ENCODE results near the gene UBE2F.

The UBE2F gene

DNA sequence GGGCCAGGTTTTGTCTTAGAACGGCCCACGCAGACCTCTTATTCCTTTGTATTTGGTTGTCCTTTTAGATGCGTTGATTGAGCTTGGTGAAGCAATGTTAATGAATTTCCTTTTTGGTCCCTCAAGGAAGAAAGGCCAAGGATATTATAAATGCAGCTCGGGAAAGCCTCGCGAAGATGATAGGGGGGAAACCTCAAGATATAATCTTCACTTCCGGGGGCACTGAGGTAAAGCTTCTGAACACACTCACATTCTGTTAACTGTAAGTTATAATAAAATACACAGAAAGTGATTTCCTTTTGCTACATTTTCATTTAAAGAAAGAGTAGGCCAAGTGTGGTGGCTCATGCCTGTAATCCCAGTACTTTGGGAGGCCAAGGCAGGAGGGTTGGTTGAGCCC is 101.1 kb downstream of the UBE2F start:
- DNase-seq (ENCODE audit: low read depth): no peak
- Histone ChIP-seq H3K36me3 (ENCODE audit: control insufficient read depth, insufficient read depth, low read length, severe bottlenecking) (peaks cover 47% of the 10 kb centered on the region), H3K9me3 (ENCODE audit: control insufficient read depth, low read length) (peaks cover 11% of the 10 kb centered on the region), H3K4me3 (ENCODE audit: low read length) (no peak overlapping the region), H3K9ac (ENCODE audit: low read length) (no peak overlapping the region), H3K27me3 (replicated peaks; ENCODE audit: control insufficient read depth, insufficient read depth, low read length) (no peaks in the 10 kb centered on the region), H3K4me1 (ENCODE audit: control insufficient read depth, insufficient read depth, low read length) (peaks cover 5% of the 10 kb centered on the region)

DNA sequence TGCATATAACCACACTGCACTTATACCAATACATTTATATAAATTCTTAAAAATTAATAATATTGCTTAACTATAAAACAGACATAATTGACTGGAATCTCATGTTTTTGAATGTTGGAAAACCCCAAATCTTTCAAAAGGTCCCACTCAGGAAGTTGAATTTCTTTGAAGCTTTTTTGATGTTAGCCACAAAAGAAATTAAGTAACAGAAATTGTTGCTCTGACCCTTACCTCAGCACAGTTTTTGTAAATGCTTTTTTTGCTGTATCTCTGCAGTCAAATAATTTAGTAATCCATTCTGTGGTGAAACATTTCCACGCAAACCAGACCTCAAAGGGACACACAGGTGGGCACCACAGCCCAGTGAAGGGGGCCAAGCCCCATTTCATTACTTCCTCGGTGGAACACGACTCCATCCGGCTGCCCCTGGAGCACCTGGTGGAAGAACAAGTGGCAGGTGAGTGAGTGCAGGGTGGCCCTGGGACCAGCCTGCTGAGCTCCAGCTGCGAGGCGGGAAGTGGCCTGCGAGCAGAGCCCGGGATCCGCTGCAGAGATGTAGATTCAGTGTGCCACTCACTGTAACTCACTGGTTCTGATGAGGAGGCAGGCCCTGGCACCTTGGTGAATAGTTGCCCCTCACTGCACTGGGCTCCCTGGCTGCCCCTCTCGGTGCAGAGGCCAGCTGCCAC is 102.4 kb downstream of the UBE2F start:
- peaks cover 5% of the 10 kb centered on the region for H3K4me1 ChIP-seq (ENCODE audit: control insufficient read depth, insufficient read depth, low read length)
- H3K9me3 ChIP-seq (ENCODE audit: control insufficient read depth, low read length): peaks cover 21% of the 10 kb centered on the region
- no peak overlapping the region for H3K9ac ChIP-seq (ENCODE audit: low read length)
- no peak overlapping the region for H3K4me3 ChIP-seq (ENCODE audit: low read length)
- no peak for DNase-seq (ENCODE audit: low read depth)
- H3K27me3 ChIP-seq (replicated peaks; ENCODE audit: control insufficient read depth, insufficient read depth, low read length): no peaks in the 10 kb centered on the region
- peaks cover 52% of the 10 kb centered on the region for H3K36me3 ChIP-seq (ENCODE audit: control insufficient read depth, insufficient read depth, low read length, severe bottlenecking)

DNA sequence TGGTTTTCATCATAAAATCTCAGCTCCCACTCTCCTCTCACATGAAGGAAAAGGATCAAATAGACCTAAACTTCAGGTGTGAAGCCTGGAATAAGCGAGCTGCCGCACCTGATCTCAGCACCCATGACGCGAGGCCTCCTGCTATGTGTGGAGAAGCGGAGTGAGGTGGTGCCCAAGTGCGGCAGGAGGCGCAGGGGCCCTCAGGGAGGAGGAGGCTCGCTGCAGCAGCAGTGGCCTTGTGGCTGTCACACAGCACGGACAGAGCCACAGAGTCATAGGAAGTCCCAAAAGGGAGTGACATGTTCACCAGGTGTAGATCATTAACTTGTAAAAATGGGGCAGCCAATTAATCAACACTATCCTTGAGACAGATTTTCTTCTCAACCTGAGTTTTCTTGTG is 103.1 kb downstream of the UBE2F start:
- Histone ChIP-seq H3K9ac (ENCODE audit: low read length) (no peak overlapping the region), H3K36me3 (ENCODE audit: control insufficient read depth, insufficient read depth, low read length, severe bottlenecking) (peaks cover 47% of the 10 kb centered on the region), H3K27me3 (replicated peaks; ENCODE audit: control insufficient read depth, insufficient read depth, low read length) (no peaks in the 10 kb centered on the region), H3K4me1 (ENCODE audit: control insufficient read depth, insufficient read depth, low read length) (peaks cover 5% of the 10 kb centered on the region), H3K4me3 (ENCODE audit: low read length) (no peak overlapping the region), H3K9me3 (ENCODE audit: control insufficient read depth, low read length) (peaks cover 21% of the 10 kb centered on the region)
- no peak for DNase-seq (ENCODE audit: low read depth)

DNA sequence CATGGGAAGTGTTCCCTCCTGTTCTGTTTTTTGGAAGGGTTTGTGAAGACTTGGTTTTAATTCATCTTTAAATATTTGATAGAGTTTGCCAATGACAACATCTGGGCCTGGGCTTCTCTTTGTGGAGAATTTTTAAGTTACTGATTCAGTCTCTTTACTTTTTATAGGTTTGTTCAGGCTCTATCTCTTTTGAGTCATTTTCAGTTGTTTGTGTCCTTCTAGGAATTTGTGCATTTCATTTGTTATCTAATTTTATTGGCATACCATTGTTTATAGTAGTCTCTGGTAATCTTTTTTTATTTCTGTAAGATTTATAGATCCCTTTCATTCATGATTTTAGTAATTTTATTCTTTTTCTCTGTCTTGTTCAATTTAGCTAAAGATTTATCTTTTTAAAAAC is 108.6 kb downstream of the UBE2F start:
- Histone ChIP-seq H3K27me3 (replicated peaks; ENCODE audit: control insufficient read depth, insufficient read depth, low read length) (no peaks in the 10 kb centered on the region), H3K9me3 (ENCODE audit: control insufficient read depth, low read length) (peaks cover 25% of the 10 kb centered on the region), H3K36me3 (ENCODE audit: control insufficient read depth, insufficient read depth, low read length, severe bottlenecking) (peaks cover 20% of the 10 kb centered on the region), H3K4me1 (ENCODE audit: control insufficient read depth, insufficient read depth, low read length) (no peaks in the 10 kb centered on the region), H3K9ac (ENCODE audit: low read length) (no peak overlapping the region), H3K4me3 (ENCODE audit: low read length) (no peak overlapping the region)
- no peak for DNase-seq (ENCODE audit: low read depth)

DNA sequence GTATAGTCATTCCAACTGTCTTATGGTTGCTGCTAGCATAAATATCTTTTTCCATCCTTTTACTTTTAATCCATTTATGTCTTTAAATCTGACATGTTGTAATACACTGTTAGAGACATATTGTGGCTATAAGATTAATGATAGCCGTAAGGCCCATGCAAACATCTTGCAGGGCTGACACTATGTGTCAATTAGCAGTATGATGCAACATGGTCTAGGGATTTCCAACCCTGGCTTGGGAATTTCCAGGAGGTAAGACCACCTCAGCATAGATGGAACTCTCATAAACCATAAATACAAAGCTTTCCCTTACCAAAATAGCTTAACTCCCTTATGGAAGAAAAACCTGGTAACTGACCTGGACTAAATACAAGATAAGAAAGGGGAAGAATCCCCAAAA is 110.5 kb downstream of the UBE2F start:
- H3K4me3 ChIP-seq (ENCODE audit: low read length): no peak overlapping the region
- H3K9me3 ChIP-seq (ENCODE audit: control insufficient read depth, low read length): peaks cover 20% of the 10 kb centered on the region
- H3K36me3 ChIP-seq (ENCODE audit: control insufficient read depth, insufficient read depth, low read length, severe bottlenecking): peaks cover 23% of the 10 kb centered on the region
- no peak for DNase-seq (ENCODE audit: low read depth)
- H3K9ac ChIP-seq (ENCODE audit: low read length): no peak overlapping the region
- no peaks in the 10 kb centered on the region for H3K4me1 ChIP-seq (ENCODE audit: control insufficient read depth, insufficient read depth, low read length)
- H3K27me3 ChIP-seq (replicated peaks; ENCODE audit: control insufficient read depth, insufficient read depth, low read length): no peaks in the 10 kb centered on the region

DNA sequence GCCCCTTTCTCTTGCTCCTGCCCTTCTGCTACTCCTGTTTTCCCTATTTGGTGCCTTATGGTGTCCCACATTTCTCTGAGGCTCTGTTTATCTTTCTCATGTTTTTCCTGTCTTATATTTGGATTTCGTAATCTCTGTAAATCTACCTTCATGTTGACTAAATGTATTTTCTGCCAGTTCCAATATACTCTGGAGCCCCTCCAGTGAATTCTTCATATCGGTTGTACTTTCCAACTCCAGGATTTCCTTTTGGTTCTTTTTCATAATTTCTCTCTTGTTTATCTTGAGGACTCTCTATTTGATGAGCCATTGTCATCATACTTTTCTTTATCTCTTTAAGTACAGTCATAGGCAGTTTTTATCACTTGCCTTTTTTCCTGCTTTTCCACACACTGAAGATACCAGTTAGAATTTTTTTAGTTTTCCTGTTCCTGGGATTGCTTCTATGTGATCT is 113.1 kb downstream of the UBE2F start:
- H3K4me1 ChIP-seq (ENCODE audit: control insufficient read depth, insufficient read depth, low read length): no peaks in the 10 kb centered on the region
- no peak overlapping the region for H3K9ac ChIP-seq (ENCODE audit: low read length)
- peaks cover 27% of the 10 kb centered on the region for H3K36me3 ChIP-seq (ENCODE audit: control insufficient read depth, insufficient read depth, low read length, severe bottlenecking)
- H3K27me3 ChIP-seq (replicated peaks; ENCODE audit: control insufficient read depth, insufficient read depth, low read length): no peaks in the 10 kb centered on the region
- no peak overlapping the region for H3K4me3 ChIP-seq (ENCODE audit: low read length)
- peaks cover 4% of the 10 kb centered on the region for H3K9me3 ChIP-seq (ENCODE audit: control insufficient read depth, low read length)
- no peak for DNase-seq (ENCODE audit: low read depth)

DNA sequence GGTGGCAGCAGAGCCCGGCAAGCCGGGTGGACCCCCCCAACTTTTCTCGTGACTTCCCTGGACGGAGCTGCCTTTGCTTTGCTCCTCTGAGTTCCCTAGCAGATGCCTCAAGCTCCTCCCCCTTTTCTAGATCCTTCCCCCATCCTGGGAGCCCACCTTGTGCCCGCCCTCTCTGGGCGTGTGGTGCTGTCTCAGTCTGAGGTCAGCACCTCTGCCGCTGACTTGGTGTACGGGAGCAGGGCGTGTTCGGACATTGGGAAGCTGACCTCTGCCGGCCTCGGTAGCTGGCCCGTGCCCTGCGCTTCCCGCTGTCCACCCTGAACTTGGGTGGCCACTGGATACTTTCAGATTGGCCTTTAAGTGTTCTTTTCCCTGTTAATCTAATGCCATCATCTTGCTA is 113.7 kb downstream of the UBE2F start:
- H3K36me3 ChIP-seq (ENCODE audit: control insufficient read depth, insufficient read depth, low read length, severe bottlenecking): peaks cover 29% of the 10 kb centered on the region
- no peak for DNase-seq (ENCODE audit: low read depth)
- no peak overlapping the region for H3K9ac ChIP-seq (ENCODE audit: low read length)
- no peaks in the 10 kb centered on the region for H3K27me3 ChIP-seq (replicated peaks; ENCODE audit: control insufficient read depth, insufficient read depth, low read length)
- no peaks in the 10 kb centered on the region for H3K4me1 ChIP-seq (ENCODE audit: control insufficient read depth, insufficient read depth, low read length)
- H3K9me3 ChIP-seq (ENCODE audit: control insufficient read depth, low read length): peaks cover 4% of the 10 kb centered on the region
- H3K4me3 ChIP-seq (ENCODE audit: low read length): no peak overlapping the region

DNA sequence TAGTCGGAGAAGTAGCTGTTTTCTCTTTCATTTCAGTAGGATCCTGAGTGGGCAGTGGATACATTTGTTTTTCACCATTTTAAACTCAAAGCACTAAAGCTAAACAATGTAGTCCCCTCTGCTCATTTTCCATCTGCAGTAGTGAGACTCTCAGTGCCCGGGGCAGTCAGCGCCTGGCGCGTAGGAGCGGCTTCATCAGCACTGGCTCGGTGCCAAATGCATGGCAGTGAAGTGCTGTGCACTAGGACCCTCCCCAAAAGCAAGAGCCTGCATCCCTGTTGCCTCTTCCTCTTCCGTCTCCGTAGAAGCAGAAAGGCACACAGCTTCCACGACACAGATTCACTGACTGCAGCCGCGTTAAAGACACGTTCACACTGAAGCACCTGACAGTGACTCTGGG is 114.3 kb downstream of the UBE2F start:
- Histone ChIP-seq H3K9me3 (ENCODE audit: control insufficient read depth, low read length) (peaks cover 4% of the 10 kb centered on the region), H3K36me3 (ENCODE audit: control insufficient read depth, insufficient read depth, low read length, severe bottlenecking) (peaks cover 29% of the 10 kb centered on the region), H3K4me1 (ENCODE audit: control insufficient read depth, insufficient read depth, low read length) (no peaks in the 10 kb centered on the region), H3K4me3 (ENCODE audit: low read length) (no peak overlapping the region), H3K27me3 (replicated peaks; ENCODE audit: control insufficient read depth, insufficient read depth, low read length) (no peaks in the 10 kb centered on the region), H3K9ac (ENCODE audit: low read length) (no peak overlapping the region)
- no peak for DNase-seq (ENCODE audit: low read depth)

DNA sequence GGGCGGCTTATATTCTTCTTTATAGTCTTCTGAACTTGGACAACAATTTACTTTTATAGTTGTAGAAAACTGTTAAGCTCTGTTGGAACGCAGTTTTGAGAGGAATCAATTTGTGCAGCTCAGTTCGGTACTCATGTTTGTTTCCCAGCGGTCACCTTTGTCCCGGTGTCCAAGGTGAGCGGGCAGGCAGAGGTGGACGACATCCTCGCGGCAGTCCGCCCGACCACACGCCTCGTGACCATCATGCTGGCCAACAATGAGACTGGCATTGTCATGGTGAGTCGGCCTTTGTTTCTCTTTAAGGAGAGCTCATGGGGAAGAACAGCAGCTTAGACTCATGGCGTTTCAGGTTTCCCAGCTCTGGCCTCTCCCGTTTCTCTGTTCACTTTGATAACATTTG is 114.7 kb downstream of the UBE2F start:
- Histone ChIP-seq H3K36me3 (ENCODE audit: control insufficient read depth, insufficient read depth, low read length, severe bottlenecking) (peaks cover 29% of the 10 kb centered on the region), H3K4me3 (ENCODE audit: low read length) (no peak overlapping the region), H3K9me3 (ENCODE audit: control insufficient read depth, low read length) (peaks cover 4% of the 10 kb centered on the region), H3K9ac (ENCODE audit: low read length) (no peak overlapping the region), H3K27me3 (replicated peaks; ENCODE audit: control insufficient read depth, insufficient read depth, low read length) (no peaks in the 10 kb centered on the region), H3K4me1 (ENCODE audit: control insufficient read depth, insufficient read depth, low read length) (no peaks in the 10 kb centered on the region)
- DNase-seq (ENCODE audit: low read depth): no peak

DNA sequence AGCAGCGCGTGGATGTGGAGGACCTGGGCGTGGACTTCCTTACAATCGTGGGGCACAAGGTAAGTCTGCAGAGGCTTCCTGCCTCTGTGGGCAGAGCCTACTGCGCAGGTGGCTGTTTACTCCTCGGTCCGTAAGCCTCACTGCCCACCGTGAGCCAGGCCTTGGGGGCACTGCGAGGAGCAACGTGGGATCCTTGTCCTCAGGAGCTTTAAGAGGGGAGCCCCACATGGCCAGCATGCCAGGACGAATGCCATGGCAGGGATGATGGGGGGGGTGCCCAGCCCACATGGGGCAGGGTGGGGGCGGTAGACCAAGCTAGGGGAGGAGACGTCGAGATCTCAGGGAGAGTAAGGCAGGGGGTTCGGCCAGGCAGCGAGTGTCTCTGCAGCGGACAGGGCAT is 115.3 kb downstream of the UBE2F start:
- H3K9me3 ChIP-seq (ENCODE audit: control insufficient read depth, low read length): peaks cover 4% of the 10 kb centered on the region
- H3K27me3 ChIP-seq (replicated peaks; ENCODE audit: control insufficient read depth, insufficient read depth, low read length): no peaks in the 10 kb centered on the region
- no peak for DNase-seq (ENCODE audit: low read depth)
- H3K4me1 ChIP-seq (ENCODE audit: control insufficient read depth, insufficient read depth, low read length): no peaks in the 10 kb centered on the region
- H3K4me3 ChIP-seq (ENCODE audit: low read length): no peak overlapping the region
- peaks cover 29% of the 10 kb centered on the region for H3K36me3 ChIP-seq (ENCODE audit: control insufficient read depth, insufficient read depth, low read length, severe bottlenecking)
- no peak overlapping the region for H3K9ac ChIP-seq (ENCODE audit: low read length)

DNA sequence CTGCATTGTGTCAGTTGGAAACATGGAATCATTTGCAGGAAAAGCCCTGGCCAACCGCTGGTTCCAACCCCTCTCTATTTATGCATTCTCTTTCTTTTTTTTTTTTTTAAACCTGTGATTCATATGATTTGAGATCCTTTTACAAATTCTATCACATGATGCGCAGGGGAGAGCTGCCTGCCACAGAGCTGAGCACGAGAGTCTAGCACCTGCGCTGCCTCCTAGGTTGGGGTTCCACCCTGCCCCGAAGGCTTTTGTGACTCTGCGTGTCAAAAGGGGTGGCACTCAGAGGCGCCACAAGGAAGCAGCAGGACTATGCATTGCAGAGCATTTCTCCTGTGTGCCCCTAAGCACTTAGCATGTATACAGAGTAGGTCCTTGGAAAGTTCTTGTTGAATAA is 116.0 kb downstream of the UBE2F start:
- Histone ChIP-seq H3K4me3 (ENCODE audit: low read length) (no peak overlapping the region), H3K9ac (ENCODE audit: low read length) (no peak overlapping the region), H3K4me1 (ENCODE audit: control insufficient read depth, insufficient read depth, low read length) (no peaks in the 10 kb centered on the region), H3K9me3 (ENCODE audit: control insufficient read depth, low read length) (peaks cover 4% of the 10 kb centered on the region), H3K27me3 (replicated peaks; ENCODE audit: control insufficient read depth, insufficient read depth, low read length) (no peaks in the 10 kb centered on the region), H3K36me3 (ENCODE audit: control insufficient read depth, insufficient read depth, low read length, severe bottlenecking) (peaks cover 29% of the 10 kb centered on the region)
- DNase-seq (ENCODE audit: low read depth): no peak

DNA sequence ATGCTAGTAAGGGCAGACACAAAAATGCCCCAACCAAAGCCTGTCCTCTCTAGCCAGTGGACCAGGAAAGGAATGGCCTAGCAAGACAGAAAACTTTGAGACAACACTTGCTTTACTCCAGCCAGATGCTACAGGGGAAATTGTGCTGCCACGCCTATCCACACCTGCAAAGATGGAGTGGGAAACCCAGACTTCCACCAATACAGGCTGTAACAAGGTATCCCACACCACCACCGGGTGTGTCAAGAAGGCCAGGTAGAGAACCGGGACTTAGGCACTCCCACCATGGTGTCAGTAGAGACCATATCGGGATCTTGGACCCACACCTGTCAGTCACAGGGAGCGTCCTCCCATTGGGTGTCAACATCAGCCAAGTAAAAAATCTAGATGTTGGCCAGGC is 117.1 kb downstream of the UBE2F start:
- no peaks in the 10 kb centered on the region for H3K27me3 ChIP-seq (replicated peaks; ENCODE audit: control insufficient read depth, insufficient read depth, low read length)
- no peak overlapping the region for H3K4me3 ChIP-seq (ENCODE audit: low read length)
- H3K36me3 ChIP-seq (ENCODE audit: control insufficient read depth, insufficient read depth, low read length, severe bottlenecking): peaks cover 29% of the 10 kb centered on the region
- H3K4me1 ChIP-seq (ENCODE audit: control insufficient read depth, insufficient read depth, low read length): no peaks in the 10 kb centered on the region
- no peak for DNase-seq (ENCODE audit: low read depth)
- peaks cover 4% of the 10 kb centered on the region for H3K9me3 ChIP-seq (ENCODE audit: control insufficient read depth, low read length)
- H3K9ac ChIP-seq (ENCODE audit: low read length): no peak overlapping the region
